H54 (cell line): ENCODE measurements around the gene MARCKS.
"Not testable (repeated sequence)": the region's sequence is repeated elsewhere in the genome, so short reads cannot be mapped to it uniquely, and the experiment has no call there.

Source experiments
- DNase-seq: peaks from one replicate; pipeline ENCODE4 v3.0.0; 2011; ENCODE audit warnings: low spot score, mixed read lengths; ENCODE audit not compliant: insufficient read length
- FAIRE-seq: peaks from 3 replicates; lab custom pipeline; 2011; peaks lifted over from hg19 to GRCh38; lab: Jason Lieb, UNC
- POLR2A ChIP-seq: IDR thresholded peaks from 2 replicates; pipeline ENCODE4 v1.6.1; 2011; ENCODE audit warnings: low read depth, mild to moderate bottlenecking, low read length

MARCKS gene

GRCh38 chr6:113884011-113884410 is 26.9 kb downstream of the MARCKS start:
- DNase-seq (no peak), FAIRE-seq (no peak)
- TF ChIP-seq POLR2A, result no peak

GRCh38 chr6:113886512-113886911 is 29.4 kb downstream of the MARCKS start:
- no peak for DNase-seq
- no peak for FAIRE-seq
- TF ChIP-seq POLR2A, result no peak

- no peak for TF ChIP-seq POLR2A
- DNase-seq (no peak), FAIRE-seq (no peak)
Observed at GRCh38 chr6:113888493-113888892, 31.3 kb downstream of the MARCKS start.

- FAIRE-seq (no peak), DNase-seq (no peak)
- no peak for TF ChIP-seq POLR2A
Observed at GRCh38 chr6:113888956-113889630, 31.9 kb downstream of the MARCKS start.

GRCh38 chr6:113893451-113893850 is 36.3 kb downstream of the MARCKS start:
- no peak for DNase-seq
- no peak for TF ChIP-seq POLR2A
- FAIRE-seq, result no peak

- FAIRE-seq, result no peak
- no peak for DNase-seq
- TF ChIP-seq POLR2A, result no peak
Observed at GRCh38 chr6:113893866-113894265, 36.7 kb downstream of the MARCKS start.

GRCh38 chr6:113894712-113895674 is 37.8 kb downstream of the MARCKS start:
- DNase-seq (no peak), FAIRE-seq (no peak)
- no peak for TF ChIP-seq POLR2A

GRCh38 chr6:113901482-113901881 is 44.3 kb downstream of the MARCKS start:
- FAIRE-seq, result no peak
- no peak for DNase-seq

GRCh38 chr6:113903666-113904330 is 46.7 kb downstream of the MARCKS start:
- no peak for DNase-seq
- TF ChIP-seq POLR2A, result no peak
- FAIRE-seq, result no peak

More at GRCh38 chr6:113901482-113901881, 44.3 kb downstream of the MARCKS start:
- no peak for TF ChIP-seq POLR2A

GRCh38 chr6:113907102-113907815 is 50.1 kb downstream of the MARCKS start:
- FAIRE-seq (no peak), DNase-seq (no peak)
- TF ChIP-seq POLR2A, result no peak

- FAIRE-seq (no peak), DNase-seq (no peak)
- no peak for TF ChIP-seq POLR2A
Observed at GRCh38 chr6:113908801-113909200, 51.7 kb downstream of the MARCKS start.

GRCh38 chr6:113909224-113909856 is 52.2 kb downstream of the MARCKS start:
- no peak for TF ChIP-seq POLR2A
- no peak for FAIRE-seq
- peak; percentile 5 for DNase-seq

- not testable (repeated sequence) for DNase-seq, FAIRE-seq
Observed at GRCh38 chr6:113910285-113910684, 53.1 kb downstream of the MARCKS start.
